Neural cell (in vitro differentiated cells): ENCODE data around the gene AFF3. TPM values are rescaled to one million over a fixed set of nuclear protein-coding genes. Genes with fewer than 3 reads are reported as not detected.

Experiments used
- H2AFZ ChIP-seq: fragments of 200-600, 300-800 bp; sonication (generic), shearing (Covaris generic); 2 replicates; pipeline ENCODE4 v1.6.0; 2014; ENCODE audit warnings: low read depth, mild to moderate bottlenecking, antibody characterized with exemption, low read length, moderate library complexity
- H3F3A ChIP-seq: fragments of 200-600 bp; shearing (Covaris generic); 2 replicates; pipeline ENCODE4 v1.6.1; 2016; ENCODE audit warnings: mild to moderate bottlenecking, moderate library complexity, mixed read lengths, antibody characterized with exemption, low read length; ENCODE audit not compliant: insufficient read depth, poor library complexity, severe bottlenecking
- H3K27ac ChIP-seq: fragments of 200-600, 300-800 bp; sonication (generic), shearing (Covaris generic); 2 replicates; pipeline ENCODE4 v1.5.1; 2014; ENCODE audit warnings: mild to moderate bottlenecking, low read length, moderate library complexity
- H3K27me3 ChIP-seq: fragments of 300-800, 200-600 bp; sonication (generic), shearing (Covaris generic); 2 replicates; pipeline ENCODE4 v1.6.0; 2014; ENCODE audit warnings: mild to moderate bottlenecking, low read depth, low read length, moderate library complexity; ENCODE audit not compliant: insufficient read depth
- H3K36me3 ChIP-seq: fragments of 300-800, 200-600 bp; sonication (generic), shearing (Covaris generic); 2 replicates; pipeline ENCODE4 v1.5.1; 2014; ENCODE audit warnings: mild to moderate bottlenecking, antibody characterized with exemption, low read length, moderate library complexity; ENCODE audit not compliant: insufficient read depth
- H3K4me2 ChIP-seq: fragments of 300-800, 200-600 bp; sonication (generic), shearing (Covaris generic); 2 replicates; pipeline ENCODE4 v1.6.0; 2014; ENCODE audit warnings: mild to moderate bottlenecking, low read length
- H3K4me3 ChIP-seq: fragments of 300-800, 200-600 bp; sonication (generic), shearing (Covaris generic); 2 replicates; pipeline ENCODE4 v1.5.1; 2014; ENCODE audit warnings: mild to moderate bottlenecking, low read length, moderate library complexity
- H3K79me2 ChIP-seq: fragments of 200-600 bp; shearing (Covaris generic); replicated peaks from 2 replicates; pipeline ENCODE4 v1.6.0; 2014; ENCODE audit warnings: mild to moderate bottlenecking, low read length, moderate library complexity; ENCODE audit not compliant: insufficient read depth
- H3K9ac ChIP-seq: fragments of 300-800, 200-600 bp; sonication (generic), shearing (Covaris generic); 2 replicates; pipeline ENCODE4 v1.6.1; 2016; ENCODE audit warnings: mild to moderate bottlenecking, low read length, mixed read lengths
- H3K9me2 ChIP-seq: fragments of 200-600 bp; shearing (Covaris generic); 2 replicates; pipeline ENCODE4 v1.6.1; 2016; ENCODE audit warnings: mild to moderate bottlenecking, low read length, mixed read lengths; ENCODE audit not compliant: insufficient read depth
- H3K9me3 ChIP-seq: fragments of 200-600, 300-800 bp; sonication (generic), shearing (Covaris generic); 2 replicates; pipeline ENCODE4 v1.6.1; 2016; ENCODE audit warnings: mild to moderate bottlenecking, mixed run types, low read length, moderate library complexity, mixed read lengths
- H4K20me1 ChIP-seq: fragments of 200-600 bp; shearing (Covaris generic); 2 replicates; pipeline ENCODE4 v1.6.1; 2016; ENCODE audit warnings: mild to moderate bottlenecking, mixed run types; ENCODE audit not compliant: insufficient read depth
- EP300 ChIP-seq: fragments of 450-650 bp; conservative IDR thresholded peaks from 2 replicates; pipeline ENCODE4 v1.6.1; 2014; ENCODE audit warnings: antibody characterized with exemption, mild to moderate bottlenecking, moderate library complexity; ENCODE audit not compliant: poor library complexity, severe bottlenecking
- EZH2 ChIP-seq: fragments of 200-600, 300-800 bp; shearing (Covaris generic), sonication (generic); IDR thresholded peaks from 2 replicates; pipeline ENCODE4 v1.6.1; 2014; ENCODE audit warnings: antibody characterized with exemption, low read length, borderline replicate concordance, mild to moderate bottlenecking; ENCODE audit not compliant: insufficient read depth, poor library complexity, severe bottlenecking
- MXI1 ChIP-seq: fragments of 450-650 bp; conservative IDR thresholded peaks from 2 replicates; pipeline ENCODE4 v1.6.1; 2014; ENCODE audit warnings: antibody characterized with exemption, mild to moderate bottlenecking; ENCODE audit not compliant: poor library complexity, severe bottlenecking
- POLR2AphosphoS5 ChIP-seq: IDR thresholded peaks from 2 replicates; pipeline ENCODE4 v1.6.1; 2012
- RAD21 ChIP-seq: fragments of 450-650 bp; conservative IDR thresholded peaks from 2 replicates; pipeline ENCODE4 v1.6.1; 2014; ENCODE audit warnings: antibody characterized with exemption, mild to moderate bottlenecking, moderate library complexity
- SMC3 ChIP-seq: fragments of 450-650 bp; conservative IDR thresholded peaks from 2 replicates; pipeline ENCODE4 v1.6.1; 2014; ENCODE audit warnings: antibody characterized with exemption, mild to moderate bottlenecking, moderate library complexity; ENCODE audit not compliant: poor library complexity
- TAF1 ChIP-seq: IDR thresholded peaks from 2 replicates; pipeline ENCODE4 v1.6.1; 2012; ENCODE audit warnings: low read depth
- polyA plus RNA-seq: library from polyadenylated mRNA; depleted of rRNA; stranded (reverse); fragments of >200 nt; gene quantifications from 2 replicates; pipeline ENCODE4 v1.2.3, GENCODE V29; 2014
- TF ChIP-seq, protein P1 (sequence below): IDR thresholded peaks from 2 replicates; pipeline ENCODE4 v1.6.1; 2012; ENCODE audit warnings: borderline replicate concordance
- TF ChIP-seq, protein P2 (sequence below): fragments of 450-650 bp; IDR thresholded peaks from 2 replicates; pipeline ENCODE4 v1.5.1; 2014; ENCODE audit warnings: antibody characterized with exemption, mild to moderate bottlenecking, moderate library complexity; ENCODE audit not compliant: poor library complexity, severe bottlenecking

The AFF3 gene
- polyA plus RNA-seq, 1 donor from 2014 or later = 5.1 TPM

DNA sequence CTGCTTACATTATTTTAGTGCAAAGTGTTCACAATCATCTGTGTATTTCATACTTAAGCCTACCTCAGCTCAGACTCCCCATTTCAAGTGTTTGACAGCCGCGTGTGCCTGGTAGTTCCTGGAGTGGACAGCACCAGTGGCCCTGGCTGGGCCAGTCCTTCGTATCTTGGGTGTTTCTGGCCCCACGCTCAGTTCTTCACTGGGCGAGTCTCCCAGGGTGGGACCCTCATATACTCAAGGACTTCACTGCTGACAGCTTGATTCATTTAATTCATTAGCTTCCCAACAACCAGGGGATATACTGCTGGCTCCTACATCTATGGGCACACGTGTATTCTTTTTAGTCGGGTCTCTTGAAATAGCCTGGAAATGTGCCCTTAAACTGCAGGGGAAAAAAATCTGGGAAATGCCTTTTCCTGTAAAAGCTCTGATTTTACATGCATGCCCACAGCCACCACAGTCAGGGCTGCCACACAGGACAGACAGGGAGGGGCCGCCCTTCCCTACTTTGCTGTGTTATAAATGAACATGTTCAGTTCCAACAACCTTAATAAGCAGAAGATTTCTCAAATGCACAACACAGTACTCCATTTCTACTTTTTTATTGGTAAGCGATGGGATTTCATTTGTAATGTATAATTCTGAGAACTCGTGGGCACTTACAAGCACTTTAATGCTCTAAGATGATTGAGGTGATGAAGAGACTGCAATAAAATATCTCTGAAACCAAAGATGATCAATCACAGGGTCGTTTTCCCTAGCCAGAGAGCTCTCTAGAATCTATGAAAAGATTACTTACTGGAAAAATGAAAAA lies 447.1 kb downstream of the AFF3 start:
- no peak overlapping the region for H2AFZ ChIP-seq
- TF ChIP-seq, protein P1, sequence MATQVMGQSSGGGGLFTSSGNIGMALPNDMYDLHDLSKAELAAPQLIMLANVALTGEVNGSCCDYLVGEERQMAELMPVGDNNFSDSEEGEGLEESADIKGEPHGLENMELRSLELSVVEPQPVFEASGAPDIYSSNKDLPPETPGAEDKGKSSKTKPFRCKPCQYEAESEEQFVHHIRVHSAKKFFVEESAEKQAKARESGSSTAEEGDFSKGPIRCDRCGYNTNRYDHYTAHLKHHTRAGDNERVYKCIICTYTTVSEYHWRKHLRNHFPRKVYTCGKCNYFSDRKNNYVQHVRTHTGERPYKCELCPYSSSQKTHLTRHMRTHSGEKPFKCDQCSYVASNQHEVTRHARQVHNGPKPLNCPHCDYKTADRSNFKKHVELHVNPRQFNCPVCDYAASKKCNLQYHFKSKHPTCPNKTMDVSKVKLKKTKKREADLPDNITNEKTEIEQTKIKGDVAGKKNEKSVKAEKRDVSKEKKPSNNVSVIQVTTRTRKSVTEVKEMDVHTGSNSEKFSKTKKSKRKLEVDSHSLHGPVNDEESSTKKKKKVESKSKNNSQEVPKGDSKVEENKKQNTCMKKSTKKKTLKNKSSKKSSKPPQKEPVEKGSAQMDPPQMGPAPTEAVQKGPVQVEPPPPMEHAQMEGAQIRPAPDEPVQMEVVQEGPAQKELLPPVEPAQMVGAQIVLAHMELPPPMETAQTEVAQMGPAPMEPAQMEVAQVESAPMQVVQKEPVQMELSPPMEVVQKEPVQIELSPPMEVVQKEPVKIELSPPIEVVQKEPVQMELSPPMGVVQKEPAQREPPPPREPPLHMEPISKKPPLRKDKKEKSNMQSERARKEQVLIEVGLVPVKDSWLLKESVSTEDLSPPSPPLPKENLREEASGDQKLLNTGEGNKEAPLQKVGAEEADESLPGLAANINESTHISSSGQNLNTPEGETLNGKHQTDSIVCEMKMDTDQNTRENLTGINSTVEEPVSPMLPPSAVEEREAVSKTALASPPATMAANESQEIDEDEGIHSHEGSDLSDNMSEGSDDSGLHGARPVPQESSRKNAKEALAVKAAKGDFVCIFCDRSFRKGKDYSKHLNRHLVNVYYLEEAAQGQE = no peak
- TF ChIP-seq MXI1 = no peak
- TF ChIP-seq POLR2AphosphoS5 = no peak
- TF ChIP-seq EP300 = no peak
- no peak for TF ChIP-seq SMC3
- no peak for TF ChIP-seq TAF1
- no peaks in the 10 kb centered on the region for H3K79me2 ChIP-seq
- H3K9me3 ChIP-seq = no peaks in the 10 kb centered on the region
- H3K9ac ChIP-seq = no peak overlapping the region
- no peak overlapping the region for H3K27ac ChIP-seq
- H3F3A ChIP-seq = no peaks in the 10 kb centered on the region
- H3K4me2 ChIP-seq = no peak overlapping the region
- H4K20me1 ChIP-seq = no peaks in the 10 kb centered on the region
- no peak overlapping the region for H3K4me3 ChIP-seq
- no peaks in the 10 kb centered on the region for H3K36me3 ChIP-seq
- no peaks in the 10 kb centered on the region for H3K27me3 ChIP-seq
- no peaks in the 10 kb centered on the region for H3K9me2 ChIP-seq

DNA sequence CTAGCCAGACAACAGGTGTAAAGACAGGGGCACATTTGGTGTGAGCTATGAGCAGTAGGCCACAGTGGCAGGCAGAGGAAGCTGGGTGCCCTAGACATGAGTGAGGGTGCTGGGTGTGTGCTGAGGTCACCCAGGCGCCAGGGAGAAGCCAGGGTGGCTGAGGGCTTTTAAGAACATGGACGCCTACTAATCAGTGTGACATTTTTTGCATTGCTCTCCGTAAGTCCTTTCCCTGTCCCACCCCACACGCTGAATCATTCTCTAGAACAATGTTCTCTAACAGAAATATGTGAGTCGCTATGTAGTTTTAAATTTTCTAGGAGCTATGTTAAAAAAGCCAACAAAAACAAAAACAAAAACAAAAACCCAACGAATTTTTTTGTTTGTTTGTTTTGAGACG lies 448.1 kb downstream of the AFF3 start:
- Histone ChIP-seq H3K4me3 (no peak overlapping the region), H3K27me3 (no peaks in the 10 kb centered on the region), H3K36me3 (no peaks in the 10 kb centered on the region), H3K79me2 (no peaks in the 10 kb centered on the region), H4K20me1 (no peaks in the 10 kb centered on the region), H2AFZ (no peak overlapping the region), H3K9ac (no peak overlapping the region), H3K9me3 (no peaks in the 10 kb centered on the region), H3F3A (no peaks in the 10 kb centered on the region), H3K27ac (no peak overlapping the region), H3K9me2 (no peaks in the 10 kb centered on the region), H3K4me2 (no peak overlapping the region)
- TF ChIP-seq RAD21 (no peak), MXI1 (no peak), EZH2 (no peak), TAF1 (no peak), EP300 (no peak), SMC3 (no peak), POLR2AphosphoS5 (no peak)
- TF ChIP-seq, protein P2, sequence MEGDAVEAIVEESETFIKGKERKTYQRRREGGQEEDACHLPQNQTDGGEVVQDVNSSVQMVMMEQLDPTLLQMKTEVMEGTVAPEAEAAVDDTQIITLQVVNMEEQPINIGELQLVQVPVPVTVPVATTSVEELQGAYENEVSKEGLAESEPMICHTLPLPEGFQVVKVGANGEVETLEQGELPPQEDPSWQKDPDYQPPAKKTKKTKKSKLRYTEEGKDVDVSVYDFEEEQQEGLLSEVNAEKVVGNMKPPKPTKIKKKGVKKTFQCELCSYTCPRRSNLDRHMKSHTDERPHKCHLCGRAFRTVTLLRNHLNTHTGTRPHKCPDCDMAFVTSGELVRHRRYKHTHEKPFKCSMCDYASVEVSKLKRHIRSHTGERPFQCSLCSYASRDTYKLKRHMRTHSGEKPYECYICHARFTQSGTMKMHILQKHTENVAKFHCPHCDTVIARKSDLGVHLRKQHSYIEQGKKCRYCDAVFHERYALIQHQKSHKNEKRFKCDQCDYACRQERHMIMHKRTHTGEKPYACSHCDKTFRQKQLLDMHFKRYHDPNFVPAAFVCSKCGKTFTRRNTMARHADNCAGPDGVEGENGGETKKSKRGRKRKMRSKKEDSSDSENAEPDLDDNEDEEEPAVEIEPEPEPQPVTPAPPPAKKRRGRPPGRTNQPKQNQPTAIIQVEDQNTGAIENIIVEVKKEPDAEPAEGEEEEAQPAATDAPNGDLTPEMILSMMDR = no peak
- TF ChIP-seq, protein P1 = no peak
